ENCODE results near the gene LILRB1.
"Not testable (repeated sequence)": the region's sequence is repeated elsewhere in the genome, so short reads cannot be mapped to it uniquely, and the experiment has no call there.

The LILRB1 gene

DNA sequence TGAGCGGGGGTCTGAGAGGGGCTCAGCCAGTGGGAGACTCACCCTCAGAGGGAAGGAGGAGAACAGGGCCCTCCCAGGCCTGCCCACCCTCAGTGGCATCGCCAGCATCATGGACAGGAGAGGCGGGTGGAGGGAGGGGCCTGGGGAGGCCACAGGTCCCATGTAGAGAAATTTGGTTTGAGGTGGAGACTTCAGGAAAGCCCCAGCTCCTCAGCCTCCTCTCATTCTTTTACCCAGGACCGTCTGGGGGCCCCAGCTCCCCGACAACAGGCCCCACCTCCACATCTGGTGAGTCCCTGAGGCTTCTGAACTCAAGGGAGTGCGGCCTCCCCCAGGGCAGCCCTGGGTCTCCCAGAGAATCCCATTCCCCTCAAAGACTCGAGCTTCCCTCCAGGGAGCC lies 3.1 kb downstream of the LILRB1 start:
- H3K27me3 ChIP-seq (replicated peaks): no peaks in the 10 kb centered on the region
- in situ Hi-C loops (cut with HindIII; ENCODE audit: low pct_ligation_motif_present, low sequenced_read_pairs): no loop called here
- H3K4me3 ChIP-seq (ENCODE audit: low read depth, low read length): no peak overlapping the region
- H3K36me3 ChIP-seq (replicated peaks): no peaks in the 10 kb centered on the region
- H3K27ac ChIP-seq: no peak overlapping the region
- TF ChIP-seq, protein P1, sequence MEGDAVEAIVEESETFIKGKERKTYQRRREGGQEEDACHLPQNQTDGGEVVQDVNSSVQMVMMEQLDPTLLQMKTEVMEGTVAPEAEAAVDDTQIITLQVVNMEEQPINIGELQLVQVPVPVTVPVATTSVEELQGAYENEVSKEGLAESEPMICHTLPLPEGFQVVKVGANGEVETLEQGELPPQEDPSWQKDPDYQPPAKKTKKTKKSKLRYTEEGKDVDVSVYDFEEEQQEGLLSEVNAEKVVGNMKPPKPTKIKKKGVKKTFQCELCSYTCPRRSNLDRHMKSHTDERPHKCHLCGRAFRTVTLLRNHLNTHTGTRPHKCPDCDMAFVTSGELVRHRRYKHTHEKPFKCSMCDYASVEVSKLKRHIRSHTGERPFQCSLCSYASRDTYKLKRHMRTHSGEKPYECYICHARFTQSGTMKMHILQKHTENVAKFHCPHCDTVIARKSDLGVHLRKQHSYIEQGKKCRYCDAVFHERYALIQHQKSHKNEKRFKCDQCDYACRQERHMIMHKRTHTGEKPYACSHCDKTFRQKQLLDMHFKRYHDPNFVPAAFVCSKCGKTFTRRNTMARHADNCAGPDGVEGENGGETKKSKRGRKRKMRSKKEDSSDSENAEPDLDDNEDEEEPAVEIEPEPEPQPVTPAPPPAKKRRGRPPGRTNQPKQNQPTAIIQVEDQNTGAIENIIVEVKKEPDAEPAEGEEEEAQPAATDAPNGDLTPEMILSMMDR (IDR thresholded peaks at IDR 0.05; ENCODE audit: low read depth, low read length, missing control alignments): no peak
- no peak for DNase-seq

DNA sequence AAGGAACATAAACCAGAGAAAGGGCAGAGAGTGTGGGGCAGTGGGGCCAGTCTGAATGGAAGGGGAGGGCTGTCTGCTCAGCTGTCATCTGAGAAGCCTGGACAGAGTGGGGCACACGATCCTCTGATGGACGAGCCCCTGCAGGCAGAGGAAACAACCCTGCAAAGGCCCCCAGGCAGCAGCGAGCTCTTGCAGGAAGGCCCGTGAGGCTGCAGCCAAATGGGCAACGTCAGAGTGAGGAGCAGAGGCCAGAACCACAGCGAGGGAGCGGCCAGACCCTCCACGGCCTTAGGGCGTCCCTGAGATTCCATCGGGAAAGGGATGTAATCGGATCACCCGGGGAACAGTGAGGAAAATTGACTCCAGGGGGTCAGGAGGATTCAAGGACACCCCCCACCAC lies 5.8 kb downstream of the LILRB1 start:
- H3K4me3 ChIP-seq (ENCODE audit: low read depth, low read length); H3K27ac ChIP-seq; in situ Hi-C loops (cut with HindIII; ENCODE audit: low pct_ligation_motif_present, low sequenced_read_pairs); DNase-seq; H3K36me3 ChIP-seq (replicated peaks); H3K27me3 ChIP-seq (replicated peaks): not testable (repeated sequence)

DNA sequence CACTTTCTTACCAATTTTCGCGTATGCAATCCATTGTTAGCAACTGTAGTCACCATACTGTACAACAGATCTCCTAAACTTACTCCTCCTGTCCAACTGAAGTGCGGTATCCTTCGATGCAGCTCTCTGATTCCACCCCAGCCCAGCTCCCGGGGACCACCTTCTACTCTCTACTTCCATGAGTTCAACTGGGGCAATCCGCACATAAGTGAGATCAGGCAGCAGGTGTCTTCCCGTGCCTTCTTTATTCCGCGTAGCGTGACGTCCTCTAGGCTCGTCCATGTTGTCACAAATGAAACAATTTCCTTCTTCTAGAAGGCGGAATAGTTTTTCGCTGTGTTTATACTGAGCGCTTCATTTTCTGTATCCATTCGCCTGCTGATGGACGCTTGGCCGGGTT lies 8.4 kb downstream of the LILRB1 start:
- no peak for DNase-seq
- in situ Hi-C loops (cut with HindIII; ENCODE audit: low pct_ligation_motif_present, low sequenced_read_pairs): no loop called here
- no peaks in the 10 kb centered on the region for H3K36me3 ChIP-seq (replicated peaks)
- no peaks in the 10 kb centered on the region for H3K27me3 ChIP-seq (replicated peaks)
- H3K27ac ChIP-seq: no peak overlapping the region
- TF ChIP-seq, protein P1 (IDR thresholded peaks at IDR 0.05; ENCODE audit: low read depth, low read length, missing control alignments): no peak
- H3K4me3 ChIP-seq (ENCODE audit: low read depth, low read length): no peak overlapping the region

DNA sequence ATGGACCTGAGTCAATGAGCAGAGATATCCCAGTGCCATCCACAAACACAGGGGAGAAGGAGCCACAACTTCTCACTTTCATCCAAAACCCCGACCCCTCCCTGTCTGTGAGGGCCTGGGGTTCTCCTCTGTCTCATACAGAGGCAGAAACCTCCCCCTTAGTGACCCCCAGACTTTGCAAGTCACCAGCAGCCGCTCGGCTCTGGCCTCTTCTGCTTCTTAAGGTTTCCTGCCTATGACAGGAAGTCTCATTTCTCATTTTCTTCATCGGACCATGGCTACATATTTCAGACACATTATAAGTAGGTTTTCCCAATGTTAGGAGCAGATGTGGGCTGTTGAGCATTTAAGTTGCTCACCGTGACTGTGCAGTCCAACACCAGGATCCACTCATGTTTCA lies 12.7 kb downstream of the LILRB1 start:
- H3K36me3 ChIP-seq (replicated peaks): not testable (repeated sequence)

DNA sequence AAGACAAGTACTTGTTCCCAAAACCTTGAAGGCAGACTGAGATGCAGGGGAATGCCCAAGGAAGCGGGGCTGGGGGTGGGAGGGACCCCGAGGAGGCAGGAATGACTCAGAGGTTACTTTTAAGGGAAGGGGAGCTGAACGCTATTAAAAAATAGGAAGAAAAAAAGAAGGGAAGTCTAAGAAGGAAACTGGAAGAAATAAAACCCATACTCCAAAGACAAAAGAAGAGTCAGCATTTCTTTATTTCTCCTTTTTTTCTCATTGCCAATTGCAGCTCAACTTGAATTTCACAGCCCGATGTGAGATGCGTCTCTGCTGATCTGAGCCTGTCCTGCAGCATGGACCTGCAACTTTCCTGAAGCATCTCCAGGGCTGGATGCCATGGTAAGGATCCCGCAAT lies 13.3 kb downstream of the LILRB1 start:
- H3K27ac ChIP-seq; H3K36me3 ChIP-seq (replicated peaks); in situ Hi-C loops (cut with HindIII; ENCODE audit: low pct_ligation_motif_present, low sequenced_read_pairs); DNase-seq; H3K27me3 ChIP-seq (replicated peaks); H3K4me3 ChIP-seq (ENCODE audit: low read depth, low read length): not testable (repeated sequence)

More for the DNA sequence above, 12.7 kb downstream of the LILRB1 start:
- in situ Hi-C loops (cut with HindIII; ENCODE audit: low pct_ligation_motif_present, low sequenced_read_pairs); H3K4me3 ChIP-seq (ENCODE audit: low read depth, low read length); H3K27me3 ChIP-seq (replicated peaks); H3K27ac ChIP-seq; DNase-seq: not testable (repeated sequence)

DNA sequence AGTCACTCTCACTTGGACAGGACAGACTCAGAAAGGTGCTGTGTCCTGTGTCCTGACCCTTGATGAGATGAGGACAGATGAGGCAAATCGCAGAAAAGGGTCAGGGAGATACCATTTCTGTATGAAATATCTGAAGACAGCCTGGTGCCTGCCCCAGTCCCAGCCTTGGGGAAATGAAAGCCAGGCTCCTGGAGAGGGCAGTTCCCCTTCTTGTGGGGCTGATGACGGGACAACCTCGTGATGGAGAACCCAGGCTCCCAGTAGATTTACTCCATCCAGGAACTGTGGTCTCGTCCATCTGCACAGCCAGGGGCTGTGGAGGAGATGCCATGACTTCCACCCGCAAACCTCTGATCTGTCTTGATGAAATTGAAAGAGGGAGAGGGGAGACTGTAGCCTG lies 13.8 kb downstream of the LILRB1 start:
- TF ChIP-seq, protein P1 (IDR thresholded peaks at IDR 0.05; ENCODE audit: low read depth, low read length, missing control alignments): no peak
- Histone ChIP-seq H3K4me3 (ENCODE audit: low read depth, low read length) (no peak overlapping the region), H3K27ac (no peak overlapping the region), H3K27me3 (replicated peaks) (no peaks in the 10 kb centered on the region), H3K36me3 (replicated peaks) (no peaks in the 10 kb centered on the region)
- DNase-seq: no peak
- in situ Hi-C loops (cut with HindIII; ENCODE audit: low pct_ligation_motif_present, low sequenced_read_pairs): no loop called here

DNA sequence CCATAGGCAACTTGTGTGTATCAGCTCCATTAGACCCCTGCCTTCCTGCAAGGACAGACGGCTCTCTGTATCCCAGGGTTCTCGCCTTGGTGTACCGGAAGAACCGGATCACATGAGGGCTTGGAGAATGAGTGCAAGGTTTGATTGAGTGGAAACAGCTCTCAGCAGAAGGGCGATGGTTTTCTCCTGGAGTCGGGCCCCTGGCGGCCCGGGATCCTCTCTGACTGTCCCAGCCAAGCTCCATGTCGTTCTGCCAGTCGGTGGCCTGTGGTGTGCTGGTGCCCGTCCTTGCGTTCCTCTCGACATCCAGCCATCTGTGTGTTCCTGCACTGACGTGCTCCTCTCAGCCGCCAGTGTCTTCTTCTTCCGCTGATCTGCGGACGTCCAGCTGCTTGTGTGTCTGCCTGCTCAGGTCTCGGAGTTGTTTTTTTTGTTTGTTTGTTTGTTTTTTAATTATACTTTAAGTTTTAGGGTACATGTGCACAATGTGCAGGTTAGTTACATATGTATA lies 16.1 kb downstream of the LILRB1 start:
- Histone ChIP-seq H3K4me3 (ENCODE audit: low read depth, low read length) (no peak overlapping the region), H3K36me3 (replicated peaks) (no peaks in the 10 kb centered on the region), H3K27ac (no peak overlapping the region), H3K27me3 (replicated peaks) (no peaks in the 10 kb centered on the region)
- no peak for DNase-seq
- TF ChIP-seq, protein P1 (IDR thresholded peaks at IDR 0.05; ENCODE audit: low read depth, low read length, missing control alignments): no peak
- in situ Hi-C loops (cut with HindIII; ENCODE audit: low pct_ligation_motif_present, low sequenced_read_pairs): no loop called here
